ENCODE results near the gene PEAK1.
"Not testable (repeated sequence)": the region's sequence is repeated elsewhere in the genome, so short reads cannot be mapped to it uniquely, and the experiment has no call there.

GRCh38 chr15:77184352-77184751 is 235.6 kb downstream of the PEAK1 start:
- TF ChIP-seq POLR2A, CTCF (IDR thresholded peaks at IDR 0.05): not testable (repeated sequence)
